Skeletal muscle satellite cell (primary cell): ENCODE measurements around the gene AEBP1.

ENCODE experiments used
- H3K27me3 ChIP-seq: 2 replicates; pipeline ENCODE4 v1.7.0; 2013; ENCODE audit warnings: low read length; ENCODE audit not compliant: control insufficient read depth, insufficient read depth
- H3K36me3 ChIP-seq: 2 replicates; pipeline ENCODE4 v1.7.0; 2013; ENCODE audit warnings: mild to moderate bottlenecking, control low read depth, low read length; ENCODE audit not compliant: insufficient read depth
- H3K4me1 ChIP-seq: 2 replicates; pipeline ENCODE4 v1.7.0; 2013; ENCODE audit warnings: low read length; ENCODE audit not compliant: control insufficient read depth, insufficient read depth
- H3K4me2 ChIP-seq: 2 replicates; pipeline ENCODE4 v1.7.0; 2013; ENCODE audit warnings: mild to moderate bottlenecking, low read length
- H3K4me3 ChIP-seq: 2 replicates; pipeline ENCODE4 v1.7.0; 2013; ENCODE audit warnings: low read length
- H3K9ac ChIP-seq: 2 replicates; pipeline ENCODE4 v1.7.0; 2013; ENCODE audit warnings: mild to moderate bottlenecking, low read depth, low read length, moderate library complexity
- H3K9me3 ChIP-seq: replicated peaks from 2 replicates; pipeline ENCODE4 v1.7.0; 2013; ENCODE audit warnings: mild to moderate bottlenecking, control low read depth, low read length

AEBP1 gene

DNA sequence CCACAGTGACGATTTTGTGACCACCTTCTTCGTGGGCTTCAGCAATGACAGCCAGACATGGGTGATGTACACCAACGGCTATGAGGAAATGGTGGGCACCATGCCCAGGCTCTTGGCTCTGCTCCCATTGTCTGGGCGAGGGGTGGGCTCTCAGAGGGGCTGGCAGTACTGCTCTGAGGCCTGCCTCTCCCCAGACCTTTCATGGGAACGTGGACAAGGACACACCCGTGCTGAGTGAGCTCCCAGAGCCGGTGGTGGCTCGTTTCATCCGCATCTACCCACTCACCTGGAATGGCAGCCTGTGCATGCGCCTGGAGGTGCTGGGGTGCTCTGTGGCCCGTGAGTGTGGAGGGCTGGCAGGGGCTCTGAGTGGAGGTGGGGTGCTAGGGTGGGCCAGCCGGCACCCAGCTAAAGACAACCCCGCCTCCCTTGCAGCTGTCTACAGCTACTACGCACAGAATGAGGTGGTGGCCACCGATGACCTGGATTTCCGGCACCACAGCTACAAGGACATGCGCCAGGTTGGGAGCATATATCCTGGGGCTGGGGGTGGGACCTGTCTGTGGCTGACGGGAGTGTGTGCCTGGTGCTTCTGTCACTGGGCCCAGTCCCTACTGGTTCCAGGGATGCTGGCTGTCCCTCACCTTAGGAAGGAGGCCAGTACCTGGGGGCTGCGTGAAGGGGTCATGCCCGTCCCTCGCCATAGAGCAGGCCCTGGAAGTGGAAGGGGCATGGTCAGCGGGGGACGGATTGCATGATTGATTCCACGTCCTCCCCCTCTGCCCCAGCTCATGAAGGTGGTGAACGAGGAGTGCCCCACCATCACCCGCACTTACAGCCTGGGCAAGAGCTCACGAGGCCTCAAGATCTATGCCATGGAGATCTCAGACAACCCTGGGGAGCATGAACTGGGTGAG is 6.8 kb downstream of the AEBP1 start:
- Histone ChIP-seq H3K4me1 (peaks cover 1% of the 10 kb centered on the region), H3K4me2 (no peak overlapping the region), H3K9me3 (no peaks in the 10 kb centered on the region), H3K4me3 (no peak overlapping the region), H3K36me3 (peaks cover 26% of the 10 kb centered on the region), H3K27me3 (no peaks in the 10 kb centered on the region), H3K9ac (no peak overlapping the region)

DNA sequence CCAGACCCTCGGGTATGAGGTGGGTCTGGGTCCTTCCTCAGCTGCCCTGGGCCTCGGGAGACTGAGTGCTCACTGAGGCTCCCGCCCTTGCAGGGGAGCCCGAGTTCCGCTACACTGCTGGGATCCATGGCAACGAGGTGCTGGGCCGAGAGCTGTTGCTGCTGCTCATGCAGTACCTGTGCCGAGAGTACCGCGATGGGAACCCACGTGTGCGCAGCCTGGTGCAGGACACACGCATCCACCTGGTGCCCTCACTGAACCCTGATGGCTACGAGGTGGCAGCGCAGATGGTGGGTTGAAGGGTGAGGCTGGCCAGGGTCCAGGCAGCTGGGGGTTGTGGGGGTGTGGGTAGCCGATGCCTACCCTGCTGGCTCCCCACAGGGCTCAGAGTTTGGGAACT is 7.6 kb downstream of the AEBP1 start:
- no peak overlapping the region for H3K4me2 ChIP-seq
- no peak overlapping the region for H3K9ac ChIP-seq
- H3K4me3 ChIP-seq: no peak overlapping the region
- no peaks in the 10 kb centered on the region for H3K9me3 ChIP-seq
- H3K27me3 ChIP-seq: no peaks in the 10 kb centered on the region
- H3K4me1 ChIP-seq: no peaks in the 10 kb centered on the region
- H3K36me3 ChIP-seq: peaks cover 26% of the 10 kb centered on the region

DNA sequence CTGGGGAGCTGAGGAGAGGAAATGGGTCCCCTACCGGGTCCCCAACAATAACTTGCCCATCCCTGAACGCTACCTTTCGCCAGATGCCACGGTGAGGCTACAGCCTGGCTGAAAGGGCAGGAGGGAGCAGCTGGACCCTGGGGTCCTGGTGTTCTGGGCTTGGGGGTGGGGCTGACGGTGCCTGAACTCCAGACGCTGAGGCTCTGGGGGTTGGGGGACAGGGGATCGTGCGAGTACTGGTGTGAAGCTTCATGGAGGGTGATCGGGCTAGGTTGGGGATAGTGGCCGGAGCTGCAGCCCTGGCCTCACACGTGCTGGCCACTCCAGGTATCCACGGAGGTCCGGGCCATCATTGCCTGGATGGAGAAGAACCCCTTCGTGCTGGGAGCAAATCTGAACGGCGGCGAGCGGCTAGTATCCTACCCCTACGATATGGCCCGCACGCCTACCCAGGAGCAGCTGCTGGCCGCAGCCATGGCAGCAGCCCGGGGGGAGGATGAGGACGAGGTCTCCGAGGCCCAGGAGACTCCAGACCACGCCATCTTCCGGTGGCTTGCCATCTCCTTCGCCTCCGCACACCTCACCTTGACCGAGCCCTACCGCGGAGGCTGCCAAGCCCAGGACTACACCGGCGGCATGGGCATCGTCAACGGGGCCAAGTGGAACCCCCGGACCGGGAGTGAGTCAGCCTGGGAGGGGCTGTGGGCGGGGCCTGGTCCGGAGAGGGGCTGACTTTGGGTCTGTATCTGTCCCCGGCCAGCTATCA is 8.3 kb downstream of the AEBP1 start:
- Histone ChIP-seq H3K9ac (no peak overlapping the region), H3K4me3 (no peak overlapping the region)

DNA sequence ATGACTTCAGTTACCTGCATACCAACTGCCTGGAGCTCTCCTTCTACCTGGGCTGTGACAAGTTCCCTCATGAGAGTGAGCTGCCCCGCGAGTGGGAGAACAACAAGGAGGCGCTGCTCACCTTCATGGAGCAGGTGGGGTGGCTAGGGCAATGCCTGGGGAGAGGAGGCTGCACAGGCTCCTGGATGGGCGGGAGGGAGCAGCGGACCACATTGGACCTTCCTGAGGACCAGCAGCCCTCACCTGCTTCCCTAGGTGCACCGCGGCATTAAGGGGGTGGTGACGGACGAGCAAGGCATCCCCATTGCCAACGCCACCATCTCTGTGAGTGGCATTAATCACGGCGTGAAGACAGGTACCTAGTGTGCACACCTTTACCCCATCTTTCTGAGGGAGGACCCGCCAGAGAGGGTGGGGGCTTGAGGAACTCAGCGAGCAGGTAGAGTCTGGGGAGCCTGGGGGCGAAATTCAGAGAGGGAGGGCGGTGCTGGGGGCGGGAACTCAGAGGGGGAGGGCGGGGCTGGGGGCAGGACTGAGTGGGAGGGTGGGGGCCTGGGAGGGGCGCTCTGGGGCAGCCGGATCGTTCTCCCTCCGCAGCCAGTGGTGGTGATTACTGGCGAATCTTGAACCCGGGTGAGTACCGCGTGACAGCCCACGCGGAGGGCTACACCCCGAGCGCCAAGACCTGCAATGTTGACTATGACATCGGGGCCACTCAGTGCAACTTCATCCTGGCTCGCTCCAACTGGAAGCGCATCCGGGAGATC is 9.0 kb downstream of the AEBP1 start:
- H3K9ac ChIP-seq: no peak overlapping the region
- H3K36me3 ChIP-seq: peaks cover 33% of the 10 kb centered on the region

More for the DNA sequence above, 8.3 kb downstream of the AEBP1 start:
- no peaks in the 10 kb centered on the region for H3K9me3 ChIP-seq
- no peaks in the 10 kb centered on the region for H3K4me1 ChIP-seq
- H3K4me2 ChIP-seq: no peak overlapping the region
- peaks cover 31% of the 10 kb centered on the region for H3K36me3 ChIP-seq
- no peaks in the 10 kb centered on the region for H3K27me3 ChIP-seq

DNA sequence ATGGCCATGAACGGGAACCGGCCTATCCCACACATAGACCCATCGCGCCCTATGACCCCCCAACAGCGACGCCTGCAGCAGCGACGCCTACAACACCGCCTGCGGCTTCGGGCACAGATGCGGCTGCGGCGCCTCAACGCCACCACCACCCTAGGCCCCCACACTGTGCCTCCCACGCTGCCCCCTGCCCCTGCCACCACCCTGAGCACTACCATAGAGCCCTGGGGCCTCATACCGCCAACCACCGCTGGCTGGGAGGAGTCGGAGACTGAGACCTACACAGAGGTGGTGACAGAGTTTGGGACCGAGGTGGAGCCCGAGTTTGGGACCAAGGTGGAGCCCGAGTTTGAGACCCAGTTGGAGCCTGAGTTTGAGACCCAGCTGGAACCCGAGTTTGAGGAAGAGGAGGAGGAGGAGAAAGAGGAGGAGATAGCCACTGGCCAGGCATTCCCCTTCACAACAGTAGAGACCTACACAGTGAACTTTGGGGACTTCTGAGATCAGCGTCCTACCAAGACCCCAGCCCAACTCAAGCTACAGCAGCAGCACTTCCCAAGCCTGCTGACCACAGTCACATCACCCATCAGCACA is 9.7 kb downstream of the AEBP1 start:
- Histone ChIP-seq H3K27me3 (no peaks in the 10 kb centered on the region), H3K4me1 (no peaks in the 10 kb centered on the region), H3K9me3 (no peaks in the 10 kb centered on the region), H3K4me3 (no peak overlapping the region), H3K4me2 (no peak overlapping the region), H3K9ac (no peak overlapping the region), H3K36me3 (peaks cover 33% of the 10 kb centered on the region)

More for the DNA sequence above, 9.0 kb downstream of the AEBP1 start:
- Histone ChIP-seq H3K4me1 (no peaks in the 10 kb centered on the region), H3K9me3 (no peaks in the 10 kb centered on the region), H3K27me3 (no peaks in the 10 kb centered on the region), H3K4me2 (no peak overlapping the region), H3K4me3 (no peak overlapping the region)

DNA sequence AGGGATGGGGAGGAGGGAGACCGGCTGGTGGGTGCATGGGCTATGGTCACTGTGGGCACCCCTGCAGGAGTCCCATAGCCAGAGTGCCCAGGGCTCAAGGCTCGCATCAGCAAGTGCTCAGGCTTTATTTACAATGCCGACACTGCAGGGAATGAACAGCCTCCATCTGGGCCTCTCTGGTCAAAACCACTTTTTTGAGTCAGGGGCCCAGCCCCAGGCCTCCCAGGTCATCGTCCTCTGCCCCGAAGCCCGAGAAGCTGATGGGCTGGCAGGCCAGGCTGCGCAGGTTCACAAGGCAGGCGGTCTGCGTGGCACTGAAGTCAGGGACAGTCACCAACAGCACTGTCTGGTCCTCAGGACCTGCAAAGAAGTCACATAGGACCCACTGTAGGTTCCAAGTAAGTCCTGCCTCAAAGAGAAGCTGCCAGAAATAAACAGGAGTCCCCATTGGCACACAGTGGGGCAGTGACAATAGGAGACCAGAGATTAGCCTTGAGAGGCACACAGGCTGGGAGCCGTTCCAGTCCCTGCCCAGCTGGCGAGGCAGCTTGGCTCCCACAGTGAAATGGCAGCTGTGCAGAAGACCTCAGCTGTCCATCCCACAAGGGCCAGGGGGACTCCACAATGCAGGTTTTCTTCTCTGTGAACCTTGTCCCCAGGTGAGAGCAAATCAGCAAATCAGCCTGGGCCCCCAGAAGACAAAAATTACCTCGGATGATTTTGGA is 10.6 kb downstream of the AEBP1 start:
- no peaks in the 10 kb centered on the region for H3K27me3 ChIP-seq
- H3K36me3 ChIP-seq: peaks cover 31% of the 10 kb centered on the region
- no peak overlapping the region for H3K4me2 ChIP-seq
- H3K9ac ChIP-seq: no peak overlapping the region
- H3K4me3 ChIP-seq: no peak overlapping the region
- no peaks in the 10 kb centered on the region for H3K4me1 ChIP-seq
- H3K9me3 ChIP-seq: no peaks in the 10 kb centered on the region

DNA sequence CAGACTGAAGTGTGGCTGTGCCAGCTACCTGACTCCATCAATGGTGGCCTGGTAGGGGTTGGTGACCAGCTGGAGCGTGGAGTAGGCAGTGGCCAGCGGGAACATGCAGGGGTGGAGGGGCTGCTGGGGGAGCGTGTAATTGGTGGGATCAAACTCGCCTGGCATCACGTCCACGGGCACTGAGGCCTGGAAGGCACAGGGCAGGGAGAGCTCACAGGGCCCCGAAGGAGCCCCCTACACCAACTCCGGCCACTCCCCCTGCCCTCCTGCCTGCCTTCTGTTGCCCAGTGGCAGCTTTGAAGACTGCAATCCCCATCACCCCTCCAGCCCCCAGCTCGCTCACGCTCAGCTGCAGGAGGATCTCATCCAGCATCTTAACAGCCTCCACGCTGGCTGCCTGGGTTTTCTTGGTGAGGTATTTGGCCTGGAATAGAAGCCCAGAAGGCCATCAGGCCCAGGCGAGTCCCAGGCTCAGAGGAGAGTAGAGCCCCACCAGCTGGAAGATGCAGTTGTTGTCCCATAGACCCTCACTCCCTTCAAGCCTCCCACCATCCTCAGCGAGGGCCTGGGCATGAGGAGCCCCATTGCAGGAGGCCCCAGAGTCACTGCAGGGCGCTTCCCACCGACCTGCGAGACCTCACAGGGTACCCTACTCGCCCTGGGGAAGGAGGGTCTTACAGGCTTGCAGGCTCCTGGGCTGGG is 12.1 kb downstream of the AEBP1 start:
- H3K4me3 ChIP-seq: no peak overlapping the region
- H3K9me3 ChIP-seq: no peaks in the 10 kb centered on the region
- no peaks in the 10 kb centered on the region for H3K4me1 ChIP-seq
- no peak overlapping the region for H3K9ac ChIP-seq
- peaks cover 44% of the 10 kb centered on the region for H3K36me3 ChIP-seq
- H3K27me3 ChIP-seq: no peaks in the 10 kb centered on the region
- no peak overlapping the region for H3K4me2 ChIP-seq

DNA sequence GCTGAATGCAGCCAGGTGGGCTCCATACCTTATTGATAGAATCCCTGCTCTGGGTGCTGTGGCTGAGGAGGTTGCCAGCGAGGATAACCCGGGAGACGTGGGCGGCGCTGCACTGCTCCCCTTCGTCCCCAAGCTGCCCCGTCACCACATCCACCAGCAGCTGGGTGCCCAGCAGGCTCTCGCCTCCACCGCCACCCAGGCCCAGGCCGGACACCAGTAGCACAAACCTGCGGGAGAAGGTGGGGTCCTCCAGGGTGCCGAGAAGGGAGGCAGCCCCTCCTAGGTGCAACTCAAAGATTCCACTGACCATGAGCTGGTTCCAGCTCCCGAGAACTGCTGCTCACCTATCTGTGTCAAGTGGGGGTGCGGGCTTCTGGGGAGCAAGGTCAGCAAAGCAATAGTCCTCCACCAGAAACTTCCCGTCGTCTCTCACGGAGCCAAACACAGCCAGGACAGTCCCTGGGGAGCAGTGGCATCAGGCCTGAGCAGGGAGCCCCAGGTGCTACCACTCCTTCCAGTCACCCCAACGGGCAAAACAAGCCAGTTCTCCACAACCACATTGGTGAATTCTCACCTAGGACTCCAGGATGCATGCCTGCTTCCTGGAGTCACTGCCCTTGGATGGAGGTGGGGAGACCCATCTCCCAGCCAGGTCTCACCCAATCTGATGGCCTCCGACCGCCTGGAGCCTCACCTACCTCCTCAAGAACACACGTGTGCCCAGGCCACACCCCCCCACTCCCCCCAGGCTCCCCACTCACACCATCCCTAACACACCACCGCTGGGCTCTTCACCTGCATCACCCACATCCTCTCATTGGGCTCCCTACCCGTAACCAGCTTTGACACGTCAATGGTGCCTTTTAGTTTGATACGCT is 12.9 kb downstream of the AEBP1 start:
- H3K36me3 ChIP-seq: peaks cover 45% of the 10 kb centered on the region
- no peak overlapping the region for H3K4me3 ChIP-seq
- peaks cover 4% of the 10 kb centered on the region for H3K4me1 ChIP-seq

DNA sequence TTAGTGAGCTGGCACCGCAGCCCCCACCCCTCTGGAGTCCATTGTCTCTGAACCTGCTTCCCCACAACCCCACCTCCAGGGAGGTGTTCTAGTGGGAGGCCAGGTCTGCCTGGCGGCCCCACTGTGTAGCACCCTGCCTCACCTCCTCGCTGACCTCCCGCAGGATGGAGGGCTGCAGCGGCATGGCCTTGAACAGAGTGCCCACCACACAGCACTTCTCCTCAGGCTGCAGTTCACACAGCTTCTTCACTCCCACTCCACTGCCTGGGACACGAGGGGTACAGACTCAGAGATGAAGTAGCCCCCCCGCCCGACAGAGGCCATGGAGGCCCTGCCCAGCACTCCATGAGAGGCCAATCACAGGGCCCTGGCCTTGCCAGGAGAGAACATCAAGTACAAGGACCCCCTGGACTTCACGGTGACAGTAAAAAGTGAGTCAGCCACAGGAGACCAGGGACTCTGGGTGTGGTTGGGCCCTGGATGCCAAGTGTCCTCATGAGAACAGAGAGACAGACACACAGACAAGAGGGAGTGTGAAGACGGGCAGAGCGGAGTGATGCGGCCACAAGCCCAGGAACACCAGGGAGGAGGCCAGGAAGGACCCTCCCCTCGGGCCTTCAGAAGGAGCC is 13.8 kb downstream of the AEBP1 start:
- peaks cover 13% of the 10 kb centered on the region for H3K4me1 ChIP-seq
- peaks cover 44% of the 10 kb centered on the region for H3K36me3 ChIP-seq
- no peaks in the 10 kb centered on the region for H3K27me3 ChIP-seq
- H3K4me3 ChIP-seq: no peak overlapping the region
- no peak overlapping the region for H3K4me2 ChIP-seq
- H3K9ac ChIP-seq: no peak overlapping the region
- H3K9me3 ChIP-seq: no peaks in the 10 kb centered on the region

More for the DNA sequence above, 12.9 kb downstream of the AEBP1 start:
- H3K9me3 ChIP-seq: no peaks in the 10 kb centered on the region
- no peak overlapping the region for H3K4me2 ChIP-seq
- no peaks in the 10 kb centered on the region for H3K27me3 ChIP-seq
- no peak overlapping the region for H3K9ac ChIP-seq
